ENCODE results near the gene GPX4. TPM values are rescaled to one million over a fixed set of nuclear protein-coding genes. Genes with fewer than 3 reads are reported as not detected.

GPX4 gene
- total RNA-seq, 1 donor from 2014 or later, result 213 TPM

DNA sequence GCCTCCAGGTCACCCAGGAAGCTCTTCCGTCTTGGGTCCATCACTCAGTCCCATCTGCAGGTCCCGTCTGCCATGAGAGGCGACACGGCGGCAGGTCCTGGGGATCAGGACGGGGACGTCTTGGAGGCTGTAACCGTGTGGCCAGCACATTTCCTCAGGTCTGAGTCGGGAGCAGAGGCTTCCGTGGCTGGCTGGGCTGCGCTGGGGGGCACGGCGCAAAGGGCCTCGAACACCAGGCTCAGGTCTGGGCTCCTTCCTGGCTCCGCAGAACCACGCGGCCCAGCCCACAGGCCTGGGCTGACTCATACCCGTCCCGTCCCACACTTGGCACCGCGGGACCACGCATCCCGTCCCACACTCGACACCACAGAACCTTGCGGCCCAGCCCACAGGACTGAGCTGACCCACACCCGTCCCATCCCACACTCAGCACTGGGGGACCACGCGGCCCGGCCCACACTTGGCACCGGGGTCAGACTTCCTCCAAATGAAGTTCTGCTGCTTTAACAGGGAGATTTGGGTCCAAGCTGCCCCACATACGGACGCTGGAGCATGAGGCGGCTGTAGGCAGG is 40.1 kb downstream of the GPX4 start:
- Mint-ChIP-seq H3K27ac (no peak overlapping the region), H3K36me3 (ENCODE audit: low read depth) (peaks cover 49% of the 10 kb centered on the region), H3K4me1 (no peaks in the 10 kb centered on the region), H3K9me3 (no peaks in the 10 kb centered on the region), H3K27me3 (no peaks in the 10 kb centered on the region), H3K4me3 (no peak overlapping the region)
- intact Hi-C loops (cut with micrococcal nuclease), result no loop called here
- TF ChIP-seq, protein P1, sequence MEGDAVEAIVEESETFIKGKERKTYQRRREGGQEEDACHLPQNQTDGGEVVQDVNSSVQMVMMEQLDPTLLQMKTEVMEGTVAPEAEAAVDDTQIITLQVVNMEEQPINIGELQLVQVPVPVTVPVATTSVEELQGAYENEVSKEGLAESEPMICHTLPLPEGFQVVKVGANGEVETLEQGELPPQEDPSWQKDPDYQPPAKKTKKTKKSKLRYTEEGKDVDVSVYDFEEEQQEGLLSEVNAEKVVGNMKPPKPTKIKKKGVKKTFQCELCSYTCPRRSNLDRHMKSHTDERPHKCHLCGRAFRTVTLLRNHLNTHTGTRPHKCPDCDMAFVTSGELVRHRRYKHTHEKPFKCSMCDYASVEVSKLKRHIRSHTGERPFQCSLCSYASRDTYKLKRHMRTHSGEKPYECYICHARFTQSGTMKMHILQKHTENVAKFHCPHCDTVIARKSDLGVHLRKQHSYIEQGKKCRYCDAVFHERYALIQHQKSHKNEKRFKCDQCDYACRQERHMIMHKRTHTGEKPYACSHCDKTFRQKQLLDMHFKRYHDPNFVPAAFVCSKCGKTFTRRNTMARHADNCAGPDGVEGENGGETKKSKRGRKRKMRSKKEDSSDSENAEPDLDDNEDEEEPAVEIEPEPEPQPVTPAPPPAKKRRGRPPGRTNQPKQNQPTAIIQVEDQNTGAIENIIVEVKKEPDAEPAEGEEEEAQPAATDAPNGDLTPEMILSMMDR (IDR thresholded peaks at IDR 0.05), result no peak
- DNase-seq (no peak), ATAC-seq (ENCODE audit: low read depth) (no peak)
- CTCF ChIA-PET, result no interaction called here
- POLR2A ChIA-PET, result no interaction called here

DNA sequence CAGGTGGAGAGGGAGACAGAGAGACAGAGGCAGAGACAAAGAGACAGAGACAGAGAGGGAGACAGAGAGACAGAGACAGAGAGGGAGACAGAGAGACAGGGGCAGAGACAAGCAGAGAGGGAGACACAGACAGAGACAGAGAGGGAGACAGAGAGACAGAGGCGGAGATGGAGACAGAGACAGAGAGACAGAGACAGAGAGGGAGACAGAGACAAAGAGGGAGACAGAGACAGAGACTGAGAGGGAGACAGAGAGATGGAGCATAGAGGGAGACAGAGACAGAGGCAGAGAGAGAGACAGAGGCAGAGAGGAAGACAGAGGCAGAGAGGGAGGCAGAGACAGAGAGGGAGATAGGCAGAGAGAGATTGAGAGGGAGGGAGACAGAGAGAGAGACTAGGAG is 40.9 kb downstream of the GPX4 start:
- Mint-ChIP-seq H3K27ac (no peak overlapping the region), H3K27me3 (no peaks in the 10 kb centered on the region), H3K4me1 (no peaks in the 10 kb centered on the region), H3K9me3 (no peaks in the 10 kb centered on the region), H3K4me3 (no peak overlapping the region), H3K36me3 (ENCODE audit: low read depth) (peaks cover 47% of the 10 kb centered on the region)
- ATAC-seq (ENCODE audit: low read depth) (no peak), DNase-seq (no peak)
- intact Hi-C loops (cut with micrococcal nuclease), result no loop called here
- TF ChIP-seq, protein P1 (IDR thresholded peaks at IDR 0.05), result no peak
- ChIA-PET POLR2A (no interaction called here), CTCF (no interaction called here)

DNA sequence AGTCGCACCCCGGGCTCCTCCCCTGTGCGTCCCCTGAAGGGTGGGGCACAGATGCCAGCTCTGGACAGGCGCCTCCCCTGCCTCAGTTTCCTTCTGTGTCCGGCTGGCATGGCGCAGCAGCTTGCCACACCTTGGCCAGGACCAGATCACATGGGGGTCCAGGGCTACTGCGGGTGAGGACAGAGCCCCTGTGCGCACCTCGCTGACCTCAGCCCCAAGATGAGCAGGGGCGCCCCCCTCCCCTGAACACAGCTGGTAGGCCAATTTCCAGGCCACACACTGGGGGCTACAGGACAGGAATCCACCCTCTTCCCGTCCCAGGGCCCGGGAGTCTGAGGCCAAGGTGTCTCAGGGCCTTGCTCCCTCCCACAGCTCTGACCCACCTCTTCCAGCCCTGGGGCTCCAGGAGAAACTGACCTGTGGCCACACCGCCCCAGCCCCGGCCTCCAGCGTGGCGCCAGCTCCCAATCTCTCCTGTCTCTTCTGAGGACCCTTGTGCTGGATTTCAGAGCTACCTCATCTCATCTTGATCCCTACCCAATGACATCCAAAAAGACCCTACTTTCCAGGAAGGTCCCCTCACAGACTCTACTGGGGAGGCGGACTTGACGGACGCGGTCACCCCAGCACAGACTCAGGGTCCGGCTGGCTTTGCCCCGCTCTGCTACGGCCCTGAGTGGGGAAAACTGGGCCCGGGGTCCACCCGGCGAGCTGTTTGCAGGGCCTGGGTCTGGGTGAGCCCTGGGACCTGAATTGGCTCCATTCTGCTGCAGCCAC is 42.0 kb downstream of the GPX4 start:
- no peaks in the 10 kb centered on the region for H3K9me3 Mint-ChIP-seq
- ATAC-seq (ENCODE audit: low read depth) (no peak), DNase-seq (no peak)
- no peak overlapping the region for H3K4me3 Mint-ChIP-seq
- no peak overlapping the region for H3K27ac Mint-ChIP-seq
- peaks cover 40% of the 10 kb centered on the region for H3K36me3 Mint-ChIP-seq (ENCODE audit: low read depth)
- intact Hi-C loops (cut with micrococcal nuclease), result no loop called here
- CTCF ChIA-PET, result no interaction called here
- H3K4me1 Mint-ChIP-seq, result no peaks in the 10 kb centered on the region
- TF ChIP-seq, protein P1 (IDR thresholded peaks at IDR 0.05), result no peak
- POLR2A ChIA-PET, result interaction anchor here (0.6 to 1.0 kb wide), 3 partner anchors 9 to 236 kb away, joined by 3 to 4 read pairs (median 3); no protein-coding TSS in a partner anchor
- no peaks in the 10 kb centered on the region for H3K27me3 Mint-ChIP-seq

DNA sequence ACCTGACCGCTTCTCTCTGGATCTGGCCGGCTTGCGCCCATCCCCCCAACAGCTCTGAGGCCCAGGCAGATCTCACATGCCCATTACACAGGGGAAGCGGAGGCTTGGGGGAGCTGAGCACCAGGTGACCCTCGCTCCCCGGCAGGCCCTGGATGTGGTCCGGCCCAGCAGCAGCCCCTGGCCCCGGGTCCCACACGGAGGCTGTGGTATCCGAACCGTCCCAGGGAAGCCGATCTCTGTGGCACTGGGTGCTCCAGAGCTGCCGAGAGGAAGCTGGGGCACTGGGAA is 42.6 kb downstream of the GPX4 start:
- DNase-seq, result no peak
- ATAC-seq (ENCODE audit: low read depth), result no peak
- peaks cover 39% of the 10 kb centered on the region for H3K36me3 Mint-ChIP-seq (ENCODE audit: low read depth)
- H3K27ac Mint-ChIP-seq, result no peak overlapping the region
- H3K4me1 Mint-ChIP-seq, result no peaks in the 10 kb centered on the region
- ChIA-PET CTCF (no interaction called here), POLR2A (interaction anchor here (0.9 kb wide), 1 partner anchor 14 kb away, joined by 3 read pairs; no protein-coding TSS in a partner anchor)
- intact Hi-C loops (cut with micrococcal nuclease), result no loop called here
- TF ChIP-seq, protein P1 (IDR thresholded peaks at IDR 0.05), result no peak
- H3K9me3 Mint-ChIP-seq, result no peaks in the 10 kb centered on the region
- H3K4me3 Mint-ChIP-seq, result no peak overlapping the region
- H3K27me3 Mint-ChIP-seq, result no peaks in the 10 kb centered on the region

DNA sequence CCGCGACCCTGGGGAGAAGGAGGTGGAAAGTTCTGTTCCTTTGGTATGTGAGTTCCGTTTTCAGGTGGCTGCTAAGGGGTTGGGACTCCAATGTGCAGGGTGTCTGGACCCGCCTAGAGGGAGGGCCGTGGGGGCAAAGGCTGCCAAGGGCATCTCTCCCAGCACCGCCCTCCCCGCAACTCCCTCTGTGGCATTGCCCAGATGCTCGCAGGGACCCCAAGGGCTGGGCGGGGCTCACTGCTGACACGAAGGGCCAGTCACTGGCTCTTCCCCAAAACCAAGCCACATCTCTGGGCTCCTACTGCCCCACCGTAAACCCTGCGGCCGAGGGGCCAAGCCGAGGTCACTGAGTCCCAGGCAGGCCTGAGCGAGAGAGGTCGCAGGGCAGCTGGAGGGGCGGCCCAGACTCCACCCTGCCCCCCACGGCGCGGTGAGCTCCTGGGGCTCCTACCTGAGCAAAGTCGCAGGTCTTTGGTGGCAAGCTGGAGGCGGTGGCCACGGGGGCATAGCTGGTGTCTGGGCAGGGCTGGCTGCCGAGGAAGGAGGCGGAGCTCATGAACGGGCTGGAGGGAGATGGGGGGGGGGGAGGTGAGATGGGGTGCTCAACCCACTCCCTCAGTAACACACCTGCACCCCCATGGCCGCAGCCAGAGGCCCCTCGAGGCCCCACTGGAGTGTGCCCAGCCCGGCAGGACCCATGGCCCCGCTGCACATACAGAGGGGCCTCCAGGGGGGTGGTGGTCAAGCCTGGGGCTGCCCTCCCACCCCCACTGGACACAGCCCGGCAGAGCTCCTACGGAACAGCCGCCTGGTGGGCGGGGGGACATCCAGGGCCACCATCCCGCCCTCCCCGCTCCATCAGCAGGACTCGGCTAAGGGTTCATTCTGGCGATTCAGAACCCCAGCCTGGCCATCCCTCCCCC is 43.3 kb downstream of the GPX4 start:
- no peaks in the 10 kb centered on the region for H3K4me1 Mint-ChIP-seq
- H3K27me3 Mint-ChIP-seq, result no peaks in the 10 kb centered on the region
- peaks cover 42% of the 10 kb centered on the region for H3K36me3 Mint-ChIP-seq (ENCODE audit: low read depth)
- no peak overlapping the region for H3K27ac Mint-ChIP-seq
- intact Hi-C loops (cut with micrococcal nuclease), result no loop called here
- H3K4me3 Mint-ChIP-seq, result no peak overlapping the region
- H3K9me3 Mint-ChIP-seq, result no peaks in the 10 kb centered on the region
- CTCF ChIA-PET, result no interaction called here
- TF ChIP-seq, protein P1 (IDR thresholded peaks at IDR 0.05), result no peak
- POLR2A ChIA-PET, result interaction anchor here (0.6 to 0.7 kb wide), 2 partner anchors 25 to 46 kb away, joined by 3 to 7 read pairs; no protein-coding TSS in a partner anchor
- DNase-seq, result no peak
- no peak for ATAC-seq (ENCODE audit: low read depth)
